Stimulated activated CD4-positive, alpha-beta T cell treated with anti-CD3 and anti-CD28 coated beads, Interleukin-1b, Interleukin-23, amount 100 ng/mL, for 1 hour (primary cell): ENCODE results near the gene AGL.
"Not testable (repeated sequence)": the region's sequence is repeated elsewhere in the genome, so short reads cannot be mapped to it uniquely, and the experiment has no call there.

ENCODE experiments used
- DNase-seq, 2 donors: peaks; one replicate each; pipeline ENCODE4 v3.0.0-alpha.2; 2020; ENCODE audit warnings: low read depth in 2 of 2

AGL gene

DNA sequence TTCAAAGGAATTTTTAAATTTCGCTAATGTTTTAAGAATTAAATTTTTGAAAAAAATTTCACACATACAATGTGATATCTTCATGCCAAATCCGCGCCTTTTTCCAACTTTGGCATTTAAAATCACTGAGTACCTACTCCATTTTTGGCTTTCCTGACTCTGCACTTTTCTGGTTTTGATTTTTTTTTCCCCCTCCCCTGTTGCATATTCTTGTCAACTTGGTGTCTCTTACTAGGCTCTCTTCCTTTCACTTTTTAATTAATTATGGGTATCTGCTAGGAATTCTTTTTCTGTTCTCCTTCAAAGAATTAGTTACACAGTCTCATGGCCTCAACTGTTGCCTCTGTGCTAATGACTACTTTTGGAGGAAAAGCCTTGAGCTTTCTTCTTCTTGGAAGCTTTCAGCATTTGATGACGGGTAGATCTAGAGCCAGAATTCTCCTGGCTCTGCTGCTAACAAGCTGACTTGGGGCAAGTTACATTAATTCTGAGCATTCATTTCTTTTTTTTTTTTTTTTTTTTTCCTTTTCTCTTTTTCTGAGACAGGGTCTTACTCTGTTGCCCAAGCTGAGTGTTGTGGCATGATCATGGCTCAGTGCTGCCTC lies 1.8 kb downstream of the AGL start:
- no peak for DNase-seq

- DNase-seq = no peak
These were observed 2.5 kb downstream of the AGL start for GRCh38 chr1:99852648-99853047.

DNA sequence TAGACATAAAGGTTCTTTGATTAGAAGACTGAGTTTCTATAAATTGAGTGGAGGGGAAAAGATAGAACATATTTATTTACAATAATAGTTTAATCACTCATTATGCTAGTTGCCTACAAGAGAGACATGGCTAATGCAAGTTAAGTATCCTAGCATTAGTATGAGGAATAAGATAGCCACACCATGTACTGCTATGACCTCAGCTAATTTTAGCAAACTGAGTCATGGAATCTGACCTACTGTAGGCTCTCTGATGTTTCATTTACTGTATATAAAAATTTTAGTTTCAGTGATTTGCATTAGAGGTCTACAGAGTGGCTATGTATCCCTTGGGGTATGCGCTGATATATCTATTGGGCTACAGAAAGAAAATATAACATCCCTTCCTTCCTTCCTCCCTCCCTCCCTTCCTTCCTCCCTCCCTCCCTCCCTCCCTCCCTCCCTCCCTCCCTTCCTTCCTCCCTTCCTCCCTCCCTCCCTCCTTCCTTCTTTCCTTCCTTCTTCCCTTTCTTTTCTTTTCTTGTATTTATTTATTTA lies 5.8 kb downstream of the AGL start:
- DNase-seq = no peak

- DNase-seq = not testable (repeated sequence)
These were observed 6.9 kb downstream of the AGL start for GRCh38 chr1:99857041-99857440.

DNA sequence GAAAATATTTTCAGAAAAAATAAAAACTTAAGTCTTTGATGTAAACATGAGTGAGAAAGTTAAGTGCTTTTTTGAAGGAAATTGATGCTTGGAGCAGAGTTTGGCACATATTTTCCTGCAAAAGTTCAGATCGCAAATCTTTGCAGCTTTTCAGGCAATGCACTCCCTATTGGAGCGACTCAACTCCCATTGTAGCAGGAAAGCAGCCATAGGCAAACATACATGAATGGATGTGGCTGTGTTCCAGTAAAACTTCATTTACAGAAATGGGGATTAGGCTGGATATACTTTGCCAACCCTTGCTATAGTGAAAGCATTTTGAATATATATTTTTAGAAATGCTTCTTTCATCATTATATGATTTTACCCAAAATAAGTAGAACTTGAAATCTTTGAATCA lies 8.1 kb downstream of the AGL start:
- DNase-seq = no peak

DNA sequence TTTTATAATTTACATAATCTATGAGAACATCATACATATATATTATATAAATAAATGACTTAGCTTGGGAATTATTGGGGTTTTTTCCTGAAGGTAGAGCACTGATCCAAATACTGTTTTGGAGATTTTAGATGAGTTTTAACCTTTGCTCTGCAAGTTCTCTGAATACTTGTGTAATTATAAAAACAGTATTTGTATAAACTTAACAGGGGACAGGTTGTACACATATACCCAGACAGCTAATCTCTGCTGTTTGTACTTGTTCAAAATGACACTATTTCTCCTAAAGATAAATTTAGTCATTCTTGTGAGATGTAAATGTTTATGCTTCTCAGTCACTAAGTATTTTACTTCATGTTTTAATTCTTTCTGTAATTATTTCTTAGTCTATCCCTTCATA lies 8.7 kb downstream of the AGL start:
- no peak for DNase-seq

DNA sequence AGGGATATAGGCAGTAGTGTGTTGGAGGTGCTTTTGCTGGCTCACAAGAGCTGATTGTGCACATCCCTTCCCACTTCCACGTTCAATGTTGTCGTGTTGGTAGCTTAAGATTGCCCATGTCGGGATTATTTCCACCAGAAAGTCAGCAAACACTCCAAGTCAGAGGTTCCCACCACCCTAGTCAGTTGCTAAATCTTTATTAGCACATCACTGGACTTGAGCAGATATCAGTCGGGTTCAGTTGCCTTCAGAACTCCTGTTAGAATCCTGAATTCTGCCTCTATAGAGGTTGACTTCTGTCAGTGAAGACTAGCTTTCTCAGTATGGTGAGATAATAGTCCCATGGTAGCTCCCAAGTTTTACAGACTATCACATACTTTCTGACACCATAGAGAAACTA lies 10.5 kb downstream of the AGL start:
- DNase-seq = no peak

DNA sequence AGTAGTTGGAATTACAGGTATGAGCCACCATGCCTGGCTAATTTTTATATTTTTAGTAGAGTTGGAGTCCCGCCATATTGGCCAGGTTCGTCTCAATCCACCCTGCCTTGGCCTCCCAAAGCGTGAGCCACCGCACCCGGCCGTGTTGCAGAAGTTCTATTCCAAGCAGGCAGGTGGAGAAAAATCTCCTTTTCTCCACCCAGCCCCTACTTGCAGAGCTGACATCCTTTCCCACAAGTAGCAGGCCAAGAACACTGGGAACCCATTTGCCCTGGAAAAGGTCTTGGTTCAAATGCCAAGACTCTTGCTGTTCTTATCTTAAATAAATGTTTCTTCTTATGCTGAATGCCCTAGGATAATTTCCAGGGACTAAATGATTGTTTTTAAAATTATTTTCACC lies 17.5 kb downstream of the AGL start:
- no peak for DNase-seq

DNA sequence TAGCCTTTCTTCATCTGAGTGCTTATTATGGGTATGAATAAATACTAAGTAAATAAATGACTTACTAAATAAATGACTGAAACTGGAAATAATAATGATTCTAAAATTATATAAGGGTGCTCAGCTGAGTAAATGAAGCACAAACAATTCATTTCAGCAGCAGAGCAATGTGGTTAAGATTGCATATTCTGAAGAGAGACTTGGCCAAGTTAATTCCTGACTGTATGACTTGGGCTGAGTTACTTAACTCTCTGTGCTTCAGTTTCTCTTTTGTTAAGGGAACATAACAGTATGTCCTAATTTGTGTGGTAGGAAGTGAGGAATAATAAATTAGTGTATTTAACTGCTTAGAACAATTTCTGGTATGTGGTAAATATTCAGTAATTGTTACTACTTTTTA lies 19.1 kb downstream of the AGL start:
- no peak for DNase-seq

GRCh38 chr1:99869723-99870122 lies 19.6 kb downstream of the AGL start:
- DNase-seq = no peak

DNA sequence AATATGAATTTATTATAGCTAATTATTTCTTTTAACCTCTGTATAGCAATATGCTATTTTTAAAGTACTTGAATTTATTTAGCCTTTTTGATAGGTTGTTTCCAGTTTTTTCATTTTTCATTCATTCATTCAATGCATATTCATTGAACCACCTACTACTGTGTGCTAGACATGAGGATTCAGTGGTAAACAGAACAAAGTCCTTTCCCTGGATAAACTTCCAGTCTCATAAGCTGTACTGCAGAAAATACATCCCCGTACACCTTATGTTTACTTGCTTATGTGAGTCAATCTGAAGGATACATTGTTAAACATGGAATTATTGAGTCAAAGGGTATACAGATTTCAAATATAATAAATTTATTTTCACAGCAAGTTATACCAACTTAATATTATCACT lies 21.9 kb downstream of the AGL start:
- DNase-seq = no peak

DNA sequence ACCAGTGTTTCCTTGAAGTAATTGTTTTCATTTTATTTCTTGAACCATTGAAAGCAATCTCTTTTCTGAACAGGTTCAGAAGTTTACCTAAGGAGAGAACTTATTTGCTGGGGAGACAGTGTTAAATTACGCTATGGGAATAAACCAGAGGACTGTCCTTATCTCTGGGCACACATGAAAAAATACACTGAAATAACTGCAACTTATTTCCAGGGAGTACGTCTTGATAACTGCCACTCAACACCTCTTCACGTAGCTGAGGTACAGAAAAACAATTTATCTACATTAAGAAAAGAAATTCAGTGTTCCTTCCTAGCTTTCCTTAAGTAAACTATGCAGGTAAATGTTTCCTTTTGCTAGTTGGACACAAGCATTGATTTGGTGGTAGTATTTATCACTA lies 27.4 kb downstream of the AGL start:
- DNase-seq = no peak

- DNase-seq = no peak
These were observed 36.0 kb downstream of the AGL start for GRCh38 chr1:99886179-99886578.

- DNase-seq = no peak
These were observed 36.7 kb downstream of the AGL start for GRCh38 chr1:99886841-99887240.

GRCh38 chr1:99887890-99888289 lies 37.7 kb downstream of the AGL start:
- no peak for DNase-seq

DNA sequence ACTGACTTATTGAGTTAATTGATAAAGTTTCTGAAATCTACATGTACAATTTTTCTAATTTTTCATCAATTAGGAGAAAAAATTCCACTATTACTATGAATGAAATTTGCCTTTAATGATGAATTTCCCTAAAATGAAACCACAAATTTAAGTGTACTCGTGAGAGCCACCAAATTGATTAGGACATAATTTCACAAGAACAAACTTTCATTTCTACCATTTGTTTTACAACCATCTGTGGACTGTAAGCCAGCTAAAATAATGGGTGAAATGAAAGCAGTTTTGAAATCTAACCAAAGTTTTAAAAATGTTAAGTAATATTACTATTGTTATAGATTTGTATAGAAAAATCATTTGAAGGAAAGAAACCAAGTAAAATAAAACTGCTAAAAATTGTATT lies 41.8 kb downstream of the AGL start:
- DNase-seq = no peak

- DNase-seq = not testable (repeated sequence)
These were observed 53.1 kb downstream of the AGL start for GRCh38 chr1:99903278-99903677.

- no peak for DNase-seq
These were observed 56.4 kb downstream of the AGL start for GRCh38 chr1:99906535-99906934.

DNA sequence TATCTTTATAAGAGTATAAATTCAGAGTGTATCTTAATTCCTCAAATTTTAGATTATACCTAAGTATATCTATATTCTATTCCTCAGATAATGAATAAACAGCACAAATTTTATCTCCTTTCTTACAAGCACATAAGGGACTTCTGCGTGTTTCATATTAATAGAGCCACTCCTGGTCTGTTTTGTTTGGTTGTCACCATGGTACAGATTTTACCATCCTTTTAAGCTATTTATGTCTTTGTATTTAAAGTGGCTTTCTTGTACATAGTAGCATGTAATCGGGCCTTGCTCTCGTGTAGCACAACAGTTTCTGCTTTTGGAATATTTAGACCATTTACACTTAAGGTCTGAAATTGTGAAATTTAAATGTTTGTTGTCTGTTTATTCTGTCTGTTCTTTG lies 67.1 kb downstream of the AGL start:
- no peak for DNase-seq

DNA sequence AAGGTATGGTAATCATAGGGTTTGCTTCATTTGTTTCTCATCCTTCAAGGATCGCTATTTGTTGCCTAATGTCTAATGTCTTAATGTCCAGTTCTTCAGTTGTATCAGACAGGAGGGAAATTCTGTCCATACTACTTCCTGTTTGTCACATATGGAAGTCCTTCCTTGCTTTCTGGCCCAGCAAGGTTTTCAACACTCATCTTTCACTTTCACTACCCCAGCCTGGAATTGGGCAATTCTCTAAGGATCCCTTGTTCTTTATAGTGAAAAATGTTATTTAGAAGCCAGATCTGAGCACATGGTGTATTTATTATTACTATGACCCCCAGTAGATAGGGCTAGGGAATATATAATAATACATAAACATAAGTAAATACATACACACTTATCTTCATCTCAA lies 69.1 kb downstream of the AGL start:
- DNase-seq = no peak

DNA sequence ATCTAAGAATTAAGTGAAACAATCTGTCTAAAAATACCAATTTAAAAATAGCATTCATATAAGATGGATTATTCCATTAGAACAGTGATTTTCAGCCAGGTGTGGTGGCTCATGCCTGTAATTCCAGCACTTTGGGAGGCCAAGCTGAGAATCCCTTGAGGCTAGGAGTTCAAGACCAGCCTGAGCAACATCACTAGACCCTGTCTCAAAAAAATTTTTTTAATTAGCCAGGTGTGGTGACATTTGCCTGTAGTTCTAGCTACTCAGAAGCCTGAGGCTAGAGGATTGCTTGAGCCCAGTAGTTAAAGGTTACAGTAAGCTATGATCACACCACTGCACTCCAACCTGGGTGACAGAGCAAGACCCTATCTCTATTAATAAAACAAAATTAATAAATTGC lies 84.6 kb downstream of the AGL start:
- no peak for DNase-seq

DNA sequence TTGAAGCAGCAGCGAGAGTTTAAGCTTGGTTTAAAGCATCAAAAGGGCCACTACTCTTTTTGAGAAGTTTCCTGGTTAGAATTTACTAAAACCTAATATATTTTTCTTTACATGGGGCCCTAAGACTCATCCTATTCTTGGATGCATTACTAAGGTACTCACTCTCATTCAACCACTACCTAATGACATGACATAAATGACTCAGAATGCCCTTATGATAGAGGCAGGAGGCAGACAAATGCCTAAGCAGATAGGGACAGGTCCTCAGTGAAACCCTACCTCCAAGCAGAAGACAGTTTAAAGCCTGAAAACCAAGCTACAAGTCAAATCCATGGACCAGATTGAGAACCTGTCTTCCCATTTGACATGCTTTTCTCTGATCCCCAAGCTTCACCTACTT lies 85.4 kb downstream of the AGL start:
- no peak for DNase-seq

DNA sequence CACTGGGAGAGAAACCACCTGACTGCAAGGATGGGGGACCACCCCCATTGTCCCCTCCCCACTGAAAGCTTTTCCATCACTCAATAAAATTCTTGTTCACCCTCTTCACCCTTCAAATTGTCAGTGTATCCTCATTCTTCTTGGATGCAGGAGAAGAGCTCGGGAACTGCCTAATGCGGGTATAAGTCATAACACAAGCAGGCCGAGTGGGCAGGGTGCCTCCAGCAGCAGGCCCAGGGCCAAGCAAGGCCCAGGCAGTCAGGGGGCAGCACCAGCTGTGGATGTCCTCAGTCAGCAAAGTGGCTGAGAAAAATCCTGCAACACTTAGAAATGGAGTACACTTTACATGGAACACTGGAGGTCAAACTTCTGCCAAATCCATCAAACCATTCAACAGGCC lies 85.9 kb downstream of the AGL start:
- DNase-seq = no peak

DNA sequence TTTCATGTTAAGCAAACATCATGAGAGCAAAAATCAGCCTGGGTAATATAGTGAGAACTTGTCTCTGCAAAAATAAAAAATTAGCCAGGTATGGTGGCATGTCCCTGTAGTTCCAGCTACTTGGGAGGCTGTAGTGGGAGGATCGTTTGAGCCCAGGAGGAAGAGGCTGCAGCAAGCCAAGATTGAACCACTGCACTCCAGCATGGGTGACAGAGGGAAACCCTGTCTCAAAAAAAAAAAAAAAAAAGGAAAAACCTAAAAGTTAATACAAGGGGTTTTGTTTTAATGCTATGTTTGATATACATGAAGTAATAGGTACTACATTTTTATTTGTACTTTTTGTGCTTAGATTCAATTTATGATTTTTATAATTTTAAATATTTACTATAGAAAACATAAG lies 92.6 kb downstream of the AGL start:
- DNase-seq = no peak
